ENCODE measurements around the gene NDUFS2.
"Not testable (repeated sequence)": the region's sequence is repeated elsewhere in the genome, so short reads cannot be mapped to it uniquely, and the experiment has no call there.

Gene NDUFS2

DNA sequence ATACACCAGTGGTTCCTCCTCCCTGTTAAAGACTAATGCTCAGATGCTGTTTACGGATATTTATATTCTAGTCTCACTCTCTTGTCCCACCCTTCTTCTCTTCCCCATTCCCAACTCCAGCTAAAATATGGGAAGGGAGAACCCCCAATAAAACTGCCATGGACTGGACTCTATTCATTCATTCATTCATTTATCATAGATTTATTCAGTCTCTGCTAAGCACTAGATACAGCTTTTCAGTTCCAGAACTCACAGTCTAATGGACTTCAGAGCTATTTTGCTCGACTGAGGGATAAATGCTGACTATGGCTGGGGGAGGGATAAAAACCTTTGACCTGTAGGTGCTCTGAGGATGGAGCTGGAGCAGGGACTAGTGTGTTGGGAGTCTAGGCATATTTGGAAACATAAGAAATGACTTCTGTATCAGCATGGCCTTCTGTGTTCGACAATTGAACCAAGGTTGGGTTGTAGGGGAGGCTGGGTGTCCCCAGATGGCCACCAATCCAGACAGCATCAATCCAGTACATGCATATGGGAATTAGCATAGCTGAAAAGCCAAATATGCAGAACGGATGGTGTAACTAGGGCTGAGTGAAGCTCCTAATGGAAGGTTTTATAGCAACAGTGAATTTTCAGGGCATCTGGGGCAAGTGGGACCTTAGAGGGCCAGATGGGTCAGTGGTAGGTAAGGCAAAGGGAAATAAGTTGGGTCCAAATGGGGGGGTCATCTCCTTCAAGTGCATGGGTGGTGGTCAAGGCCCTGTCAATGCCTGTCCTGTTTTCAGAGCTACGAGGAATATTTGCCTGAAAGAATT is 17.1 kb downstream of the NDUFS2 start:
- Histone ChIP-seq H3K36me3 (peaks cover 35% of the 10 kb centered on the region), H3K4me1 (ENCODE audit: control insufficient read depth in 1 of 2, insufficient read depth in 1 of 2, low read depth in 1 of 2, low read length in 1 of 2) (peaks cover 48 to 52% of the 10 kb centered on the region in 2 experiments), H3K4me3 (ENCODE audit: low read depth in 1 of 2, low read length in 1 of 2) (no peak overlapping the region), H3K27me3 (no peaks in the 10 kb centered on the region), H3K9me3 (no peaks in the 10 kb centered on the region), H3K27ac (peak overlapping the region; percentile 92)
- TF ChIP-seq, protein P1, sequence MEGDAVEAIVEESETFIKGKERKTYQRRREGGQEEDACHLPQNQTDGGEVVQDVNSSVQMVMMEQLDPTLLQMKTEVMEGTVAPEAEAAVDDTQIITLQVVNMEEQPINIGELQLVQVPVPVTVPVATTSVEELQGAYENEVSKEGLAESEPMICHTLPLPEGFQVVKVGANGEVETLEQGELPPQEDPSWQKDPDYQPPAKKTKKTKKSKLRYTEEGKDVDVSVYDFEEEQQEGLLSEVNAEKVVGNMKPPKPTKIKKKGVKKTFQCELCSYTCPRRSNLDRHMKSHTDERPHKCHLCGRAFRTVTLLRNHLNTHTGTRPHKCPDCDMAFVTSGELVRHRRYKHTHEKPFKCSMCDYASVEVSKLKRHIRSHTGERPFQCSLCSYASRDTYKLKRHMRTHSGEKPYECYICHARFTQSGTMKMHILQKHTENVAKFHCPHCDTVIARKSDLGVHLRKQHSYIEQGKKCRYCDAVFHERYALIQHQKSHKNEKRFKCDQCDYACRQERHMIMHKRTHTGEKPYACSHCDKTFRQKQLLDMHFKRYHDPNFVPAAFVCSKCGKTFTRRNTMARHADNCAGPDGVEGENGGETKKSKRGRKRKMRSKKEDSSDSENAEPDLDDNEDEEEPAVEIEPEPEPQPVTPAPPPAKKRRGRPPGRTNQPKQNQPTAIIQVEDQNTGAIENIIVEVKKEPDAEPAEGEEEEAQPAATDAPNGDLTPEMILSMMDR (IDR thresholded peaks at IDR 0.05): no peak

DNA sequence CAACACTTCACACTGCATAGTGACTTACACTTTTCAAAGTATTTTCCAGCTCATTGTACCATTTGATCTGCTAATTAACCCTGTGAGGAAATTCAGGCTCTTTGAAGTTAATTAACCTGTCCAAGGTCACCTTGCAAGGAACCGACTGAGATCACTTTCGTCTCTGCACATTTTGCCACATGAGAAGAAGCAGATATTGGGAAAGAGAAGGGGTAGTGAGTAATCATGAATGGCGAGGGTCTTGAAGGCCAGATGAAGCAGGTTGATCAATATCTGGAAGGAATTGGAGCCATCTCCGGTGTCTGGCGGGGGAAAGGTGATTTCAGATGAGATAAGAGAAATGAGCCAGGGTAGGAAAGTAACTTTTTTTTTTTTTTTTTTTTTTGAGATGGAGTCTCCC is 17.8 kb downstream of the NDUFS2 start:
- Histone ChIP-seq H3K4me3 (ENCODE audit: low read depth in 1 of 2, low read length in 1 of 2) (no peak overlapping the region), H3K27me3 (no peaks in the 10 kb centered on the region), H3K9me3 (no peaks in the 10 kb centered on the region), H3K27ac (peak overlapping the region; percentile 92), H3K36me3 (peaks cover 35% of the 10 kb centered on the region), H3K4me1 (ENCODE audit: control insufficient read depth in 1 of 2, insufficient read depth in 1 of 2, low read depth in 1 of 2, low read length in 1 of 2) (peaks cover 43 to 47% of the 10 kb centered on the region in 2 experiments)
- TF ChIP-seq, protein P1 (IDR thresholded peaks at IDR 0.05): no peak

DNA sequence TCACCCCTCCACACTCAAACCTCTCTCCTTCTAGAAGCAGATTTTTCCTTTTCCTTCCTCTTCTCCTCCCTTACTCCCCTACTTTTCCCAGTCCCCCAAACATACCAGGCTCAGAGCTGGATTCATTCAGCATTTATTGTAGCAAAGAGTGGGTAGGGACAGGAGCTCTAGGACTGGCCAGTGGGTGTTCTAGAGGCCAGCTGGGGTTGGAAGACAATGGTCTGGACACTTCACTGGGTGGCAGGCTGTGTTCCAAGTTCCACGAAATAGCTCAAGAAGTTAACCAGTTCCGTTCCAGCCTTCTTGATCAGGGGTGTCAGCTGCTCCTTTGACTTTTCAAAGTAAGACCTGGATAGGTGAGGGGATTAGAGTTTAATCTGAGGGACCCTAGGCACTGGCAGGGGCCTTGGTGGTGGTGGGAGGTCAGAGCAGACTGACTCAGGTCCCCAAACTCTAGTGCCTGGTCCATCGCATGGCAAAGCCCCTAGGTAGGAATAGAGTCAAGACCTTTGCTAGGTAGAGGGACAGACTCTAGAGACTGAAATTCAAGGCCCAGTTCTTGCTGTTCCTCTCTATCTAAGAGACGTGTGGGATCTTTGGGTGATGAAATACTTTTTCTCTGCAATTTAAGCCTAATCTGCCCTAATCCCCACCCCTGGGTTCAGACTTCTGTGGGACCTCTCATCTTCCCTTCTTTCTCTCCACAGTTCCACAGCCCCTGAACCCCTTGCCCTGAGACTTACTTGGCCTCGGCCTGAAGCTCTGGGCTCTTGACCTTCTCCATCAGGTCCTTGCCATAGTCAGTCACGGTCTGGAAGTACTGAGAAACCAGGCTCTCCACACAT is 20.2 kb downstream of the NDUFS2 start:
- Histone ChIP-seq H3K4me3 (ENCODE audit: low read depth in 1 of 2, low read length in 1 of 2) (no peak overlapping the region), H3K27ac (peak overlapping the region; percentile 33), H3K36me3 (peaks cover 35% of the 10 kb centered on the region), H3K4me1 (ENCODE audit: control insufficient read depth in 1 of 2, insufficient read depth in 1 of 2, low read depth in 1 of 2, low read length in 1 of 2) (peaks cover 52 to 56% of the 10 kb centered on the region in 2 experiments), H3K9me3 (no peaks in the 10 kb centered on the region), H3K27me3 (no peaks in the 10 kb centered on the region)
- TF ChIP-seq, protein P1 (IDR thresholded peaks at IDR 0.05): no peak

DNA sequence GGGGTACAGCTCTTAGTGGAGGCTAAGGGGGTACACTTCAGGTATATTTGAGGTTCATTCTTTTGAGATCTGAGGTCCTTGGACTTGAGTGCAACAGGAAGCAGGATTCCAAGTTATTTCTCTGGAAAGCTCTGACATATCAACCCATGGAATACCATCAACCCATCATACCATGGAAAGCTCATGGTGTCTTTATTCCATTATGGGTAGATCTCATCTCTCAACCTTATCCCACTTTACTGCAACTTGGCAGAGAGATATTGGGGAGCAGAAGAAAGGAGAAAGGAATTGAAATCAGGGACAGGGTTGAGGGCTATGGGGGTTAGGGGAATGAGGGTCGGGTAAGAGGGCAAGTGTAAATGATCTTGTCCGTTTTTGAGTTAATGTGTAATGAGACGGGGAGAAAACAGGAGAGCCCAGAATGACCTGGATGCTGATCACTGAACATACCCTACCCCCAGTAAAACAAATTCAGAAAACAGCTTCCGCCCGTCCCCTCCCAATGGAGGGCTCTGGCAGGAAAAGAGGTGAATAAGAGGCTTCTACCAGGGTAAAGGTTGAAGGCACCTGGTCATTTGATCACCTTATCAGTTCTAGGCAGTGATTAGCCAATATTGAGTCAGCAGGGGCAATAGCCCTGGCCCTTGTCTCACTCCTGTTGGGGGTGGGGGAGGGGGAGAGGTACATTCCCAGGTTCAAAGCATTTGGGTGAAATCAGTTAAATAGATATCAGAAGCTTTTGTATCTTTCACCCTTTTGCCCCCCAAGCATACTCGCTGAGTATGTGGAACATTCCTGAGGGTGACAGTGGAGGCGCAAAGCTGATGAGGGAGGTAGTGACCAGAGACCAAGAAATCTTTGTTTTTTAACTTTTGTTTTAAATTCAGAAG is 21.9 kb downstream of the NDUFS2 start:
- peak overlapping the region; percentile 20 for H3K27ac ChIP-seq
- peaks cover 46 to 48% of the 10 kb centered on the region in 2 experiments for H3K4me1 ChIP-seq (ENCODE audit: control insufficient read depth in 1 of 2, insufficient read depth in 1 of 2, low read depth in 1 of 2, low read length in 1 of 2)
- peaks cover 32% of the 10 kb centered on the region for H3K36me3 ChIP-seq
- no peaks in the 10 kb centered on the region for H3K27me3 ChIP-seq
- no peaks in the 10 kb centered on the region for H3K9me3 ChIP-seq
- H3K4me3 ChIP-seq (ENCODE audit: low read depth in 1 of 2, low read length in 1 of 2): no peak overlapping the region
- TF ChIP-seq, protein P1 (IDR thresholded peaks at IDR 0.05): no peak

DNA sequence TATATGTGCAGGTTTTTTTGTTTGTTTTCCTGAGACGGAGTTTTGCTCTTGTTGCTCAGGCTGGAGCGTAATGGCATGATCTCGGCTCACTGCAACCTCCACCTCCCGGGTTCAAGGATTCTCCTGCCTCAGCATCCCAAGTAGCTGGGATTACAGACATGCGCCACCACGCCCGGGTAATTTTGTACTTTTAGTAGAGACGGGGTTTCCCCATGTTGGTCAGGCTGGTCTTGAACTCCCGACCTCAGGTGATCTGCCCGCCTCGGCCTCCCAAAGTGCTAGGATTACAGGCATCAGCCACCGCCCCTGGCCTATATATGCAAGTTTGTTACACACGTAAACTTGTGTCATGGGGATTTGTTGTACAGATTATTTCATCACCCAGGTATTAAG is 22.5 kb downstream of the NDUFS2 start:
- Histone ChIP-seq H3K36me3 (peaks cover 32% of the 10 kb centered on the region), H3K27ac (peak overlapping the region; percentile 85), H3K4me1 (ENCODE audit: control insufficient read depth in 1 of 2, insufficient read depth in 1 of 2, low read depth in 1 of 2, low read length in 1 of 2) (peaks cover 39 to 42% of the 10 kb centered on the region in 2 experiments)
- H3K4me3 ChIP-seq (ENCODE audit: low read depth in 1 of 2, low read length in 1 of 2); H3K27me3 ChIP-seq; H3K9me3 ChIP-seq: not testable (repeated sequence)
